Right cardiac atrium (tissue), 5 donors: Measurements from ENCODE around the gene PGAP6. TPM values are rescaled to one million over a fixed set of nuclear protein-coding genes. Genes with fewer than 3 reads are reported as not detected.

Experiments
- ATAC-seq, 2 donors: fragments of 200-7000 bp; cut with Tn5 transposase; one replicate each; pipeline versions ENCODE4 v1.8.0 to v1.9.1; 2020; ENCODE audit warnings: moderate library complexity in 2 of 2, mild to moderate bottlenecking in 1 of 2
- DNase-seq, 3 donors: peaks; one replicate each; pipeline ENCODE4 v3.0.0-alpha.2; 2020
- H3K27ac ChIP-seq: one replicate; pipeline ENCODE4 v1.5.1; 2013; ENCODE audit warnings: mild to moderate bottlenecking, low read length, control low read depth, moderate library complexity
- H3K27me3 ChIP-seq: one replicate; pipeline ENCODE4 v1.6.1; 2013; ENCODE audit not compliant: control insufficient read depth, insufficient read depth
- H3K4me1 ChIP-seq: one replicate; pipeline ENCODE4 v1.6.1; 2013; ENCODE audit warnings: low read length; ENCODE audit not compliant: control insufficient read depth, insufficient read depth
- H3K4me3 ChIP-seq: one replicate; pipeline ENCODE4 v1.5.1; 2013; ENCODE audit warnings: low read length, control low read depth
- H3K9me3 ChIP-seq: one replicate; pipeline ENCODE4 v1.6.1; 2013; ENCODE audit warnings: low read length; ENCODE audit not compliant: control insufficient read depth
- WGBS: extraction: QIAGEN DNeasy Blood & Tissue Kit; methylation state at CpG from one replicate; pipeline ENCODE4 v1.1.7; 2013; 5-methylcytosine and 5-hydroxymethylcytosine counted together
- intact Hi-C, 4 donors: fragments of 100-400 bp; cut with DNase I; formaldehyde crosslinking; loops; one replicate each; pipeline versions ENCODE4 v1.11.0 to v1.14.0; 2022 to 2023
- polyA plus RNA-seq: library from polyadenylated mRNA; stranded (reverse); fragments of 200-250 nt; gene quantifications from one replicate; pipeline ENCODE4 v1.2.3, GENCODE V29; 2013
- total RNA-seq, 4 donors: library from RNA; stranded (reverse); fragmentation: NEBNext Ultra II Directional; extraction: Animal tissue kit (Norgen Biotek cat#: 25700); gene quantifications; one replicate each; pipeline ENCODE4 v1.2.1, GENCODE V29; 2021
- donor health status: healthy with polysubstance abuse.
- donor health status: DM: no; HTN: yes; CAD: no.
- donor health status: DM: no; HTN: no; CAD: no.
- donor health status: DM: no; HTN: yes; CAD: no; lungs with severe emphysema.
- donor health status: DM: yes; HTN: yes; CAD: no.

Gene PGAP6
- total and polyA plus RNA-seq, 5 donors = 28.0 to 39.5 (median 34.0) TPM

GRCh38 chr16:370979-371514, 10.7 kb downstream of the PGAP6 start:
- H3K9me3 ChIP-seq = no peaks in the 10 kb centered on the region
- H3K4me3 ChIP-seq = peak overlapping the region; percentile 6
- 44% methylated on average over 10 of the region's 10 CpGs for WGBS
- H3K27me3 ChIP-seq = no peaks in the 10 kb centered on the region
- peak in 1 of 3 donors; percentile 65 for DNase-seq
- intact Hi-C loops = no loop called here
- peak overlapping the region; percentile 19 for H3K27ac ChIP-seq
- peaks cover 2% of the 10 kb centered on the region for H3K4me1 ChIP-seq
- peak; percentile 6 to 7 for ATAC-seq

GRCh38 chr16:370443-370842, 11.3 kb downstream of the PGAP6 start, which contains the start of gene MRPL28:
MRPL28 (minus strand) TSS chr16:370538; CDS start chr16:370218, 320 bp downstream.
- intact Hi-C loops = no loop called here
- H3K27me3 ChIP-seq = no peaks in the 10 kb centered on the region
- H3K27ac ChIP-seq = peak within 1 kb of the TSS; percentile 19
- peak within 1 kb of the TSS; percentile 73 for H3K4me3 ChIP-seq
- ATAC-seq (peak; percentile 93 to 94), DNase-seq (peak; percentile 93 to 97 (median 97))
- H3K4me1 ChIP-seq = peaks cover 2% of the 10 kb centered on the region
- under 1% methylated on average over 29 of the region's 30 CpGs for WGBS
- no peaks in the 10 kb centered on the region for H3K9me3 ChIP-seq

GRCh38 chr16:369866-370436, 11.8 kb downstream of the PGAP6 start:
- H3K27ac ChIP-seq = no peak overlapping the region
- whole genome bisulfite sequencing = 20% methylated on average over 44 of the region's 44 CpGs
- DNase-seq (peak in 1 of 3 donors; percentile 60), ATAC-seq (peak; percentile 48 to 63)
- no peaks in the 10 kb centered on the region for H3K9me3 ChIP-seq
- intact Hi-C loops = no loop called here
- H3K4me3 ChIP-seq = peak overlapping the region; percentile 73
- H3K27me3 ChIP-seq = no peaks in the 10 kb centered on the region
- H3K4me1 ChIP-seq = peaks cover 2% of the 10 kb centered on the region

GRCh38 chr16:369275-369865, 12.4 kb downstream of the PGAP6 start:
- WGBS = 84% methylated on average over 20 of the region's 20 CpGs
- Histone ChIP-seq H3K4me1 (peaks cover 2% of the 10 kb centered on the region), H3K27ac (no peak overlapping the region), H3K9me3 (no peaks in the 10 kb centered on the region), H3K27me3 (no peaks in the 10 kb centered on the region), H3K4me3 (no peak overlapping the region)
- intact Hi-C loops = no loop called here
- no peak for DNase-seq
- no peak for ATAC-seq

GRCh38 chr16:368388-369158, 13.2 kb downstream of the PGAP6 start:
- peaks cover 2% of the 10 kb centered on the region for H3K4me1 ChIP-seq
- no peak overlapping the region for H3K4me3 ChIP-seq
- intact Hi-C loops = no loop called here
- no peak overlapping the region for H3K27ac ChIP-seq
- 94% methylated on average over 29 of the region's 29 CpGs for WGBS
- no peak for ATAC-seq
- no peaks in the 10 kb centered on the region for H3K27me3 ChIP-seq
- H3K9me3 ChIP-seq = no peaks in the 10 kb centered on the region
- peak in 1 of 3 donors; percentile 57 for DNase-seq

- no peak overlapping the region for H3K4me3 ChIP-seq
- intact Hi-C loops = no loop called here
- DNase-seq (no peak), ATAC-seq (no peak)
- H3K9me3 ChIP-seq = no peaks in the 10 kb centered on the region
- 94% methylated on average over 18 of the region's 18 CpGs for WGBS
- H3K27ac ChIP-seq = no peak overlapping the region
- peaks cover 2% of the 10 kb centered on the region for H3K4me1 ChIP-seq
- H3K27me3 ChIP-seq = no peaks in the 10 kb centered on the region
These were observed 14.4 kb downstream of the PGAP6 start for GRCh38 chr16:367333-367903.

GRCh38 chr16:366476-366875, 15.3 kb downstream of the PGAP6 start:
- ATAC-seq (no peak), DNase-seq (no peak)
- intact Hi-C loops = no loop called here
- no peaks in the 10 kb centered on the region for H3K27me3 ChIP-seq
- H3K4me1 ChIP-seq = peaks cover 2% of the 10 kb centered on the region
- H3K9me3 ChIP-seq = no peaks in the 10 kb centered on the region
- WGBS = 90% methylated on average over 10 of the region's 10 CpGs
- H3K27ac ChIP-seq = no peak overlapping the region
- H3K4me3 ChIP-seq = no peak overlapping the region

GRCh38 chr16:364595-365491, 16.9 kb downstream of the PGAP6 start:
- ATAC-seq (no peak), DNase-seq (no peak)
- 57% methylated on average over 19 of the region's 19 CpGs for WGBS
- Histone ChIP-seq H3K4me3 (no peak overlapping the region), H3K4me1 (no peaks in the 10 kb centered on the region), H3K9me3 (no peaks in the 10 kb centered on the region), H3K27ac (no peak overlapping the region), H3K27me3 (no peaks in the 10 kb centered on the region)
- intact Hi-C loops = loop anchor here in 2 of 4 donors (5.0 kb wide), 1 partner anchor 258 kb away; no protein-coding TSS in a partner anchor

- Histone ChIP-seq H3K27ac (no peak overlapping the region), H3K27me3 (no peaks in the 10 kb centered on the region), H3K4me1 (no peaks in the 10 kb centered on the region), H3K4me3 (no peak overlapping the region), H3K9me3 (no peaks in the 10 kb centered on the region)
- DNase-seq = peak in 1 of 3 donors; percentile 51
- intact Hi-C loops = loop anchor here in 2 of 4 donors (5.0 kb wide), 1 partner anchor 257 kb away; no protein-coding TSS in a partner anchor
- ATAC-seq = no peak
- 46% methylated on average over 24 of the region's 24 CpGs for WGBS
These were observed 17.9 kb downstream of the PGAP6 start for GRCh38 chr16:363766-364490.
